GM23248 (cell line): ENCODE data around the gene NUDT6.

ENCODE experiments used
- EZH2 ChIP-seq: fragments of 200-600 bp; sonication (generic); IDR thresholded peaks from 2 replicates; pipeline ENCODE4 v1.6.1; 2018; ENCODE audit warnings: antibody characterized with exemption, mild to moderate bottlenecking; ENCODE audit not compliant: insufficient read depth, poor library complexity, severe bottlenecking
- EZH2phosphoT487 ChIP-seq: fragments of 200-600 bp; sonication (generic); IDR thresholded peaks from 2 replicates; pipeline ENCODE4 v1.6.1; 2018; ENCODE audit warnings: antibody characterized with exemption, moderate library complexity, mild to moderate bottlenecking, low read depth; ENCODE audit not compliant: insufficient read depth

DNA sequence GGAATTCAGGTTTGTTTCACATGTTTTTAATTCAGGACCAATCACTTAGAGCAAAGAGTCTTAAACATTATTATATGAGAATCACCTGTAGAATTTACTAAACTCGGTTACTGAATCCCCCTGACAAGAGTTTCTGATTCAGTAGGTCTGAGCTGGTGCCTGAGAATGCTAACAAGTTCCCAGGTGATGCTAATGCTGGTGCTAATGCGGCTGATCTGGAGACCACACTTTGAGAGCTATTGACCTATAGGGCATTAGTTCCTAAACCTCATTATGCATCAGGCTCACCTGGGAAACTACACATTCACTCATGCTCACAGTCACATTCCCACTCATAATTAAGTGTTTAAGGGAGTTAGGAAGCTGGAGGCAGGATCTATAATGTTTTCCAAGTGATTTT, 36.1 kb upstream of the NUDT6 start:
- TF ChIP-seq EZH2phosphoT487, result no peak
- no peak for TF ChIP-seq EZH2
